Transverse colon (tissue), 4 donors: ENCODE measurements around the gene CLDN2. TPM values are rescaled to one million over a fixed set of nuclear protein-coding genes. Genes with fewer than 3 reads are reported as not detected.

Experiments
- DNase-seq: peaks from one replicate; pipeline ENCODE4 v3.0.0-alpha.2; 2019
- H3K27ac ChIP-seq, 4 donors: fragments of 200-600 bp; sonication (generic); 2 replicates each; pipeline ENCODE4 v1.5.1; 2016 to 2018; ENCODE audit warnings: inconsistent platforms in 4 of 4
- H3K27me3 ChIP-seq: fragments of 200-600 bp; sonication (generic); 2 replicates; pipeline ENCODE4 v1.5.1; 2017; ENCODE audit warnings: inconsistent platforms
- H3K36me3 ChIP-seq, 4 donors: fragments of 200-600 bp; sonication (generic); 2 replicates each; pipeline ENCODE4 v1.5.1; 2017 to 2019; ENCODE audit warnings: inconsistent platforms in 4 of 4
- H3K4me1 ChIP-seq, 4 donors: fragments of 200-600 bp; sonication (generic); 2 replicates each; pipeline ENCODE4 v1.5.1; 2017 to 2020; ENCODE audit warnings: inconsistent platforms in 4 of 4
- H3K4me3 ChIP-seq, 4 donors: fragments of 200-600 bp; sonication (generic); 1 replicate in 1 of 4; 2 replicates in 3 of 4; pipeline versions ENCODE4 v1.5.1 to v1.6.1; 2017 to 2019; ENCODE audit warnings: inconsistent platforms in 4 of 4
- H3K9me3 ChIP-seq, 2 donors: fragments of 200-600 bp; sonication (generic); 2 replicates each; pipeline ENCODE4 v1.5.1; 2017 to 2019; ENCODE audit warnings: inconsistent platforms in 2 of 2
- CTCF ChIP-seq, 5 experiments: fragments of 200-600 bp in 3 of 5; fragments of 450-650 bp in 2 of 5; sonication (generic) in 3 of 5; IDR thresholded peaks; 1 replicate in 2 of 5; 2 replicates in 3 of 5; pipeline ENCODE4 v1.5.1; 2016 to 2017; ENCODE audit warnings: antibody characterized with exemption in 5 of 5, inconsistent platforms in 3 of 5, mild to moderate bottlenecking in 2 of 5, moderate library complexity in 1 of 5
- EP300 ChIP-seq: sonication (generic); formaldehyde crosslinking; IDR thresholded peaks from one replicate; pipeline ENCODE4 v1.6.1; 2017; ENCODE audit warnings: antibody characterized with exemption, low read depth
- POLR2A ChIP-seq: fragments of 450-650 bp; IDR thresholded peaks from one replicate; pipeline ENCODE4 v1.6.1; 2016; ENCODE audit warnings: antibody characterized with exemption, mild to moderate bottlenecking, moderate library complexity
- POLR2AphosphoS5 ChIP-seq, 3 donors: sonication (generic); formaldehyde crosslinking; IDR thresholded peaks; one replicate each; pipeline ENCODE4 v1.6.1; 2016; ENCODE audit warnings: antibody characterized with exemption in 3 of 3
- WGBS, 2 donors: methylation state at CpG; one replicate each; pipeline ENCODE4 v1.1.5; 2018; ENCODE audit warnings: low coverage in 1 of 2; 5-methylcytosine and 5-hydroxymethylcytosine counted together
- in situ Hi-C, 4 donors: fragments of 200-750 bp; cut with MboI; loops; one replicate each; pipeline versions ENCODE4 v1.15.0 to v1.15.1; 2017; ENCODE audit warnings: low sequenced_read_pairs in 3 of 4, low pct_ligation_motif_present in 1 of 4, low pct_unique_long_range_greater_than_20kb in 1 of 4
- intact Hi-C: fragments of 100-400 bp; cut with DNase I; formaldehyde crosslinking; loops from one replicate; pipeline ENCODE4 v1.15.1; 2023; ENCODE audit warnings: low total_unique reads
- total RNA-seq, 4 donors: library from RNA; depleted of rRNA; stranded (reverse); fragments of >200 nt; gene quantifications; one replicate each; pipeline ENCODE4 v1.1.0, GENCODE V29; 2016

The CLDN2 gene
- total RNA-seq, 4 donors from 2014 or later = 0.16 to 0.27 TPM; not detected in 2

GRCh38 chrX:106936246-106936645 is 16.0 kb downstream of the CLDN2 start:
- no peaks in the 10 kb centered on the region for H3K9me3 ChIP-seq
- intact Hi-C loops = no loop called here
- no peaks in the 10 kb centered on the region for H3K27me3 ChIP-seq
- H3K36me3 ChIP-seq = no peaks in the 10 kb centered on the region
- no peak overlapping the region for H3K27ac ChIP-seq
- TF ChIP-seq POLR2AphosphoS5 (IDR thresholded peaks at IDR 0.05) (no peak), POLR2A (no peak), EP300 (no peak), CTCF (IDR thresholded peaks at IDR 0.05) (no peak)
- in situ Hi-C loops = no loop called here
- no peak overlapping the region for H3K4me3 ChIP-seq
- 50% methylated on average over 1 of the region's 1 CpG; no CpG with 5 or more reads in 1 of the 2 donors for WGBS, 2 donors
- DNase-seq = no peak
- H3K4me1 ChIP-seq = peaks cover 0 to 9% (median 0%) of the 10 kb centered on the region in 4 donors

DNA sequence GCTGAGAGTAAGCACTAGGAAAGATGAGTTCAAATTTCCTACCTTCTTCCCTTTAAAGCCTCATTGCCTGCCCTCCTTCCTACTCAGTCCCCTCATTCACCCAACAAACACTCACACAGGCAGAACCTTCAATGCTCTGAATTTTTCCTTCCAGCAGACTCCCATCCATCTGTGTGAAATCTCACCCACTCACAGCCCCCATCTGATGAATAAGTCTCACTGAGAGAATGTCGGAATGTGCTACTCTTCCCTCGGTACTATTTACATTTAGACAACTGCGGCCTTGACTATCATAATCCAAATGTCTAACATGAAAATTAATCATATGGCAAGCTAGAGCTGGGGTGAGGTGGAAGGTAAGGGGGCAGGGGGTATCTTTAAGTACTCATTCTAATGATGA is 19.4 kb downstream of the CLDN2 start:
- WGBS, 2 donors = 71% methylated on average over 3 of the region's 3 CpGs; no CpG with 5 or more reads in 1 of the 2 donors
- no peak for TF ChIP-seq EP300
- TF ChIP-seq POLR2AphosphoS5 (IDR thresholded peaks at IDR 0.05) = no peak
- no peak for TF ChIP-seq POLR2A
- TF ChIP-seq CTCF (IDR thresholded peaks at IDR 0.05) = no peak
- intact Hi-C loops = no loop called here

GRCh38 chrX:106940068-106940467 is 19.9 kb downstream of the CLDN2 start:
- WGBS, 2 donors = 43% methylated on average over 1 of the region's 1 CpG; no CpG with 5 or more reads in 1 of the 2 donors
- TF ChIP-seq POLR2AphosphoS5 (IDR thresholded peaks at IDR 0.05) = no peak
- TF ChIP-seq POLR2A = no peak
- TF ChIP-seq EP300 = no peak
- TF ChIP-seq CTCF (IDR thresholded peaks at IDR 0.05) = no peak

More for the DNA sequence above, 19.4 kb downstream of the CLDN2 start:
- Histone ChIP-seq H3K4me3 (no peak overlapping the region), H3K36me3 (no peaks in the 10 kb centered on the region), H3K4me1 (no peaks in the 10 kb centered on the region), H3K27me3 (no peaks in the 10 kb centered on the region), H3K9me3 (no peaks in the 10 kb centered on the region), H3K27ac (no peak overlapping the region)
- DNase-seq = no peak
- in situ Hi-C loops = no loop called here

DNA sequence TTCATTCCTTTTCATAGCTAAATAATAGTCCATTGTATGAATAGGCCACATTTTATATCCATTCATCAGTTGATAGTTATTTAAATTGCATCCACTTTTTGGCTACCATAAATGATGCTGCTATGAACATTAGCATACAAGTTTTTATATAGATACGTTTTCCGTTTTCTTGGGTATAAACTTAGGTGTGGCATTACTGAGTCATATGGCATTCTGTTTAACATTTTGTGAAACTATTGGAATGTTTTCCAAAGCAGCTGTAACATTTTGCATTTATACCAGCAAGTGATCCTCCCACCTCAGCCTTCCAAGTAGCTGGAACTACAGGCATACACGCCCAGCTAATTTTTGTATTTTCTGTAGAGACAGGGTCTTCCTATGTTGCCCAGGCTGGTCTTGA is 26.3 kb downstream of the CLDN2 start:
- Histone ChIP-seq H3K27me3 (no peaks in the 10 kb centered on the region), H3K4me1 (no peaks in the 10 kb centered on the region), H3K4me3 (no peak overlapping the region), H3K9me3 (no peaks in the 10 kb centered on the region), H3K27ac (no peak overlapping the region), H3K36me3 (no peaks in the 10 kb centered on the region)
- in situ Hi-C loops = no loop called here
- intact Hi-C loops = no loop called here
- no peak for TF ChIP-seq EP300
- TF ChIP-seq CTCF (IDR thresholded peaks at IDR 0.05) = no peak
- no peak for TF ChIP-seq POLR2A
- no peak for TF ChIP-seq POLR2AphosphoS5 (IDR thresholded peaks at IDR 0.05)
- no peak for DNase-seq
- 80% methylated on average over 2 to 3 of the region's 3 CpGs for WGBS, 2 donors

More at GRCh38 chrX:106940068-106940467, 19.9 kb downstream of the CLDN2 start:
- Histone ChIP-seq H3K4me3 (no peak overlapping the region), H3K27ac (no peak overlapping the region), H3K9me3 (no peaks in the 10 kb centered on the region), H3K27me3 (no peaks in the 10 kb centered on the region), H3K36me3 (no peaks in the 10 kb centered on the region), H3K4me1 (no peaks in the 10 kb centered on the region)
- no peak for DNase-seq
- in situ Hi-C loops = no loop called here
- intact Hi-C loops = no loop called here
